K562 (cell line): ENCODE results near the gene SULT2B1. TPM values are rescaled to one million over a fixed set of nuclear protein-coding genes. Genes with fewer than 3 reads are reported as not detected.

Experiments used
- ATAC-seq: fragments of 200-7000 bp; cut with Tn5 transposase; 3 replicates; pipeline ENCODE4 v1.9.1; 2020; ENCODE audit warnings: moderate library complexity
- BruUV-seq: library from RNA; stranded (reverse); fragments of 400-500 nt; replicated peaks from 2 replicates; lab custom pipeline; 2021; lab: Mats Ljungman, UMichigan
- CTCF ChIA-PET: fragments of 300-600 bp; formaldehyde crosslinking; extraction: SDS; loops from one replicate; lab custom pipeline; 2021; ENCODE audit warnings: low intra/inter-chr PET ratio; lab: Yijun Ruan, JAX
- POLR2A ChIA-PET: fragments of 300-600, 350-650 bp; sonication (Branson Sonifier 250); formaldehyde crosslinking; extraction: SDS; loops from one replicate; lab custom pipeline; 2021; ENCODE audit warnings: antibody characterized with exemption, inconsistent platforms; lab: Yijun Ruan, JAX
- DNase-seq, 4 experiments: peaks; one replicate each; pipeline versions ENCODE4 v3.0.0 to v3.0.0-alpha.2; 2011 to 2018; ENCODE audit warnings: low spot score in 3 of 4, mixed read lengths in 3 of 4; ENCODE audit errors: extremely low read depth in 1 of 4
- FAIRE-seq: peaks from 2 replicates; lab custom pipeline; 2011; peaks lifted over from hg19 to GRCh38; lab: Jason Lieb, UNC
- H2AFZ ChIP-seq: 2 replicates; pipeline ENCODE4 v1.6.0; 2011; ENCODE audit warnings: low read depth, low read length, control low read depth, inconsistent platforms
- H3K27ac ChIP-seq: fragments of 200-600 bp; 3 replicates; pipeline ENCODE4 v1.8.0; 2011; ENCODE audit warnings: low read depth, mild to moderate bottlenecking, control low read depth, inconsistent platforms, low read length, moderate library complexity, mixed read lengths; ENCODE audit errors: extremely low read depth
- H3K27me3 ChIP-seq, 2 experiments: fragments of 300-600 bp in 1 of 2; 2 replicates in 1 of 2; 3 replicates in 1 of 2; pipeline versions ENCODE4 v1.6.0 to v1.8.0; 2011; ENCODE audit warnings: inconsistent platforms in 2 of 2, low read length in 2 of 2, mild to moderate bottlenecking in 1 of 2, mixed read lengths in 1 of 2, moderate library complexity in 1 of 2; ENCODE audit not compliant: control insufficient read depth in 2 of 2, insufficient read depth in 2 of 2
- H3K36me3 ChIP-seq: fragments of 300-600 bp; 3 replicates; pipeline ENCODE4 v1.8.0; 2011; ENCODE audit warnings: mild to moderate bottlenecking, low read length, inconsistent platforms; ENCODE audit not compliant: control insufficient read depth, insufficient read depth
- H3K4me1 ChIP-seq, 2 experiments: fragments of 200-600 bp in 1 of 2; replicated peaks in 1 of 2; 2 replicates in 1 of 2; 3 replicates in 1 of 2; pipeline versions ENCODE4 v1.5.1 to v1.8.0; 2011; ENCODE audit warnings: inconsistent platforms in 2 of 2, low read length in 2 of 2, mild to moderate bottlenecking in 1 of 2, mixed read lengths in 1 of 2, moderate library complexity in 1 of 2; ENCODE audit not compliant: control insufficient read depth in 2 of 2, insufficient read depth in 2 of 2
- H3K4me2 ChIP-seq: 2 replicates; pipeline ENCODE4 v1.6.1; 2011; ENCODE audit warnings: low read length, control low read depth, inconsistent platforms, mixed read lengths; ENCODE audit not compliant: insufficient read depth
- H3K4me3 ChIP-seq: fragments of 200-600 bp; sonication (generic), shearing (Covaris generic); 2 replicates; pipeline ENCODE4 v1.5.1; 2016; ENCODE audit warnings: control low read depth, inconsistent platforms
- H3K79me2 ChIP-seq: fragments of 200-600 bp; 3 replicates; pipeline ENCODE4 v1.8.0; 2011; ENCODE audit warnings: low read length, inconsistent platforms; ENCODE audit not compliant: control insufficient read depth, insufficient read depth
- H3K9ac ChIP-seq, 2 experiments: 2 replicates each; pipeline versions ENCODE4 v1.6.0 to v1.6.1; 2011; ENCODE audit warnings: low read depth in 2 of 2, low read length in 2 of 2, control low read depth in 1 of 2, inconsistent platforms in 1 of 2, mild to moderate bottlenecking in 1 of 2, mixed read lengths in 1 of 2; ENCODE audit not compliant: insufficient read depth in 1 of 2
- H3K9me1 ChIP-seq: one replicate; pipeline ENCODE4 v1.6.0; 2011; ENCODE audit warnings: inconsistent platforms, mild to moderate bottlenecking, low read length, moderate library complexity; ENCODE audit not compliant: control insufficient read depth, insufficient read depth
- H3K9me3 ChIP-seq: replicated peaks from 2 replicates; pipeline ENCODE4 v1.5.1; 2011; ENCODE audit warnings: low read depth, low read length, inconsistent platforms; ENCODE audit not compliant: control insufficient read depth, insufficient read depth
- H4K20me1 ChIP-seq: replicated peaks from 2 replicates; pipeline ENCODE4 v1.6.1; 2011; ENCODE audit warnings: low read length, inconsistent platforms, mixed read lengths; ENCODE audit not compliant: control insufficient read depth, insufficient read depth
- CBX3 ChIP-seq, 2 experiments: IDR thresholded peaks; 1 replicate in 1 of 2; 2 replicates in 1 of 2; pipeline ENCODE4 v1.6.1; 2012; ENCODE audit warnings: inconsistent platforms in 2 of 2, low read length in 2 of 2, borderline replicate concordance in 1 of 2, control low read depth in 1 of 2
- CEBPZ ChIP-seq: fragments of 150-350 bp; IDR thresholded peaks from 2 replicates; pipeline ENCODE4 v1.6.1; 2014; ENCODE audit warnings: low read depth, mild to moderate bottlenecking, low read length, borderline replicate concordance
- ILF3 ChIP-seq: fragments of 450-650 bp; IDR thresholded peaks from 2 replicates; pipeline ENCODE4 v1.6.1; 2018; ENCODE audit warnings: antibody characterized with exemption, mild to moderate bottlenecking, moderate library complexity, borderline replicate concordance
- NR4A1 ChIP-seq, 2 experiments: fragments of 250-450 bp in 1 of 2; fragments of 450-650 bp in 1 of 2; sonication (Bioruptor Pico) in 1 of 2; IDR thresholded peaks; 2 replicates each; pipeline versions ENCODE4 v1.4.0 to v1.6.1; 2016 to 2020; ENCODE audit warnings: mild to moderate bottlenecking in 2 of 2, missing compliant biosample characterization in 1 of 2, missing genetic modification characterization in 1 of 2, moderate library complexity in 1 of 2
- TCFL5 ChIP-seq: fragments of 250-450 bp; sonication (Bioruptor Pico); conservative IDR thresholded peaks from 2 replicates; pipeline ENCODE4 v1.6.1; 2021; ENCODE audit warnings: mild to moderate bottlenecking, moderate library complexity, matching md5 sums
- UBTF ChIP-seq, 2 experiments: IDR thresholded peaks; 2 replicates each; pipeline ENCODE4 v1.6.1; 2012; ENCODE audit warnings: improper control_type of control experiment in 2 of 2, low read depth in 2 of 2, low read length in 2 of 2, borderline replicate concordance in 1 of 2
- ZNF436 ChIP-seq: fragments of 250-450, 450-650 bp; sonication (Bioruptor Pico); formaldehyde crosslinking; IDR thresholded peaks from 2 replicates; pipeline ENCODE4 v1.7.0; 2020; ENCODE audit warnings: mild to moderate bottlenecking
- WGBS: fragments of 100-300 bp; shearing (Covaris generic); methylation state at CpG from one replicate; pipeline ENCODE4 v1.1.6; 2016; ENCODE audit warnings: low coverage, mixed read lengths; ENCODE audit not compliant: insufficient coverage; ENCODE audit errors: missing lambda C conversion rate; 5-methylcytosine and 5-hydroxymethylcytosine counted together
- in situ Hi-C: fragments of 300-500 bp; cut with MboI; formaldehyde crosslinking; loops from 4 replicates; pipeline ENCODE4 v1.15.0; 2018; ENCODE audit warnings: inconsistent platforms, mixed read lengths
- intact Hi-C: fragments of 100-400 bp; cut with micrococcal nuclease; formaldehyde crosslinking; loops from 2 replicates; pipeline ENCODE4 v1.14.2; 2022
- polyA plus RNA-seq, 8 experiments: library from polyadenylated mRNA; depleted of rRNA in 4 of 8; stranded (reverse) in 5 of 8; unstranded in 3 of 8; fragments of >200 nt; fragmentation: Nextera tagmentation in 2 of 8; fragmentation: Illumina TruSeq in 1 of 8; extraction: Ambion mirVana in 2 of 8; extraction: Trizol in 1 of 8; gene quantifications; 2 replicates each; pipeline versions ENCODE4 v1.2.1 to v1.2.3, GENCODE V29; 2011 to 2014; ENCODE audit warnings: inconsistent platforms in 1 of 8, missing spikeins in 1 of 8
- total RNA-seq, 7 experiments: library from RNA; depleted of rRNA in 6 of 7; stranded (reverse); fragments of >200 nt in 6 of 7; fragmentation: Illumina TruSeq in 2 of 7; extraction: Trizol in 2 of 7; gene quantifications; 2 replicates each; pipeline versions ENCODE4 v1.2.1 to v1.2.3, GENCODE V29; 2011 to 2021; ENCODE audit warnings: low replicate concordance in 1 of 7

SULT2B1 gene
- total and polyA plus RNA-seq, 9 of the 15 experiments (the other 6 are each of a cell fraction or from before 2014, with no cell fraction given) = 0.09 to 0.62 (median 0.22) TPM; not detected in 2

- Histone ChIP-seq H3K4me2 (no peak overlapping the region), H3K27ac (no peak overlapping the region), H3K4me3 (no peak overlapping the region), H3K27me3 (peaks cover 0 to 17% of the 10 kb centered on the region in 2 experiments; a peak in 3 of 5 replicates), H3K79me2 (no peaks in the 10 kb centered on the region), H2AFZ (no peak overlapping the region), H3K9ac (no peak overlapping the region), H3K4me1 (peaks cover 8 to 22% of the 10 kb centered on the region in 2 experiments; a peak in 3 of 5 replicates), H4K20me1 (no peaks in the 10 kb centered on the region; the same call in 1 of the 2 replicates), H3K9me1 (no peaks in the 10 kb centered on the region), H3K9me3 (no peaks in the 10 kb centered on the region), H3K36me3 (no peaks in the 10 kb centered on the region)
- in situ Hi-C loops = no loop called here
- FAIRE-seq (peak; percentile 74), DNase-seq (no peak), ATAC-seq (no peak)
- POLR2A ChIA-PET = interaction anchor here (0.6 to 1.5 kb wide), 3 partner anchors 10 to 31 kb away, joined by 3 to 7 read pairs (median 3); no protein-coding TSS in a partner anchor
- BruUV-seq = no TSS peak
- intact Hi-C loops = no loop called here
- CTCF ChIA-PET = interaction anchor here (0.8 kb wide), 1 partner anchor 84 kb away, joined by 3 read pairs; no protein-coding TSS in a partner anchor
- WGBS = 49% methylated on average over 17 of the region's 19 CpGs
- TF ChIP-seq CBX3 (IDR thresholded peaks at IDR 0.05; ENCODE audit: borderline replicate concordance in 1 of 2, low read length in 2 of 2) = no peak
- no peak for TF ChIP-seq TCFL5 (CRISPR knock-in tag)
- TF ChIP-seq CEBPZ = no peak
- TF ChIP-seq NR4A1 (CRISPR knock-in tag; IDR thresholded peaks at IDR 0.05) = no peak
- no peak for TF ChIP-seq NR4A1 (tag; IDR thresholded peaks at IDR 0.05)
- no peak for TF ChIP-seq UBTF (IDR thresholded peaks at IDR 0.05; ENCODE audit: borderline replicate concordance in 1 of 2, low read depth in 2 of 2, low read length in 2 of 2)
- no peak for TF ChIP-seq ZNF436 (CRISPR knock-in tag)
- no peak for TF ChIP-seq ILF3
Measured at GRCh38 chr19:48552406-48553322, 692 bp downstream of the SULT2B1 start.
